Nephron progenitor cell (in vitro differentiated cells): ENCODE data around the gene HES4.
A peak's percentile ranks its signal among the peaks of the same experiment; 100 is the strongest.
"Not testable (repeated sequence)": the region's sequence is repeated elsewhere in the genome, so short reads cannot be mapped to it uniquely, and the experiment has no call there.

Source experiments
- DNase-seq: peaks from one replicate; pipeline ENCODE4 v3.0.0; 2021
- H3K27ac Mint-ChIP-seq: 2 replicates; pipeline ENCODE4 v1.8.0; 2021; ENCODE audit warnings: mild to moderate bottlenecking, moderate library complexity, mixed read lengths
- H3K27me3 Mint-ChIP-seq: 2 replicates; pipeline ENCODE4 v1.8.0; 2021; ENCODE audit warnings: mild to moderate bottlenecking, low read depth, mixed read lengths; ENCODE audit not compliant: poor library complexity
- H3K36me3 Mint-ChIP-seq: 2 replicates; pipeline ENCODE4 v1.8.0; 2021; ENCODE audit warnings: low read depth, mixed read lengths
- H3K4me1 Mint-ChIP-seq: 2 replicates; pipeline ENCODE4 v1.8.0; 2021; ENCODE audit warnings: mixed read lengths
- H3K4me3 Mint-ChIP-seq: 2 replicates; pipeline ENCODE4 v1.8.0; 2021; ENCODE audit warnings: mild to moderate bottlenecking, moderate library complexity, mixed read lengths
- H3K9me3 Mint-ChIP-seq: 2 replicates; pipeline ENCODE4 v1.8.0; 2021; ENCODE audit warnings: mild to moderate bottlenecking, moderate library complexity, mixed read lengths
- CTCF ChIP-seq: fragments of 200-600 bp; sonication (generic); IDR thresholded peaks from 2 replicates; pipeline ENCODE4 v1.5.0; 2021; ENCODE audit warnings: antibody characterized with exemption

HES4 gene

GRCh38 chr1:1021010-1021919 is 21.4 kb upstream of the HES4 start:
- no peak for TF ChIP-seq CTCF
- Mint-ChIP-seq H3K4me3 (peak overlapping the region; percentile 70), H3K9me3 (peaks cover 4% of the 10 kb centered on the region), H3K27me3 (no peaks in the 10 kb centered on the region), H3K4me1 (peaks cover 30% of the 10 kb centered on the region), H3K36me3 (peaks cover 3% of the 10 kb centered on the region), H3K27ac (no peak overlapping the region)
- no peak for DNase-seq

GRCh38 chr1:1020415-1021009 is 20.6 kb upstream of the HES4 start:
- no peaks in the 10 kb centered on the region for H3K27me3 Mint-ChIP-seq
- no peak for TF ChIP-seq CTCF
- peaks cover 3% of the 10 kb centered on the region for H3K36me3 Mint-ChIP-seq
- peaks cover 4% of the 10 kb centered on the region for H3K9me3 Mint-ChIP-seq
- peak overlapping the region; percentile 70 for H3K4me3 Mint-ChIP-seq
- peaks cover 24% of the 10 kb centered on the region for H3K4me1 Mint-ChIP-seq
- no peak overlapping the region for H3K27ac Mint-ChIP-seq
- peak; percentile 61 for DNase-seq

DNA sequence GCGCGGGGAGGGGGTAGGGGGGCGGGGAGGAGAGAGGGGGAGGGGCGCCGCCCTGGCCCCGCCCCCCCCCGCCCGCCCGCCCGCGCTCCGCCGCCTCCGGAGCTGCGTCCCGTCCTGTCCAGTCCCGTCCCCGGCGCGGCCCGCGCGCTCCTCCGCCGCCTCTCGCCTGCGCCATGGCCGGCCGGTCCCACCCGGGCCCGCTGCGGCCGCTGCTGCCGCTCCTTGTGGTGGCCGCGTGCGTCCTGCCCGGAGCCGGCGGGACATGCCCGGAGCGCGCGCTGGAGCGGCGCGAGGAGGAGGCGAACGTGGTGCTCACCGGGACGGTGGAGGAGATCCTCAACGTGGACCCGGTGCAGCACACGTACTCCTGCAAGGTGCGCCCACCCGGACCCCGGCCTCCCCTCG is 20.1 kb upstream of the HES4 start, which contains the start of gene AGRN:
AGRN (plus strand) TSS at position 121 of the 405 bp plus-strand sequence; CDS start at position 174, 53 bp downstream.
- DNase-seq: peak; percentile 70
- peaks cover 28% of the 10 kb centered on the region for H3K4me1 Mint-ChIP-seq
- H3K27ac Mint-ChIP-seq: no peak within 1 kb of the TSS
- H3K36me3 Mint-ChIP-seq: peaks cover 3% of the 10 kb centered on the region
- TF ChIP-seq CTCF: no peak
- peaks cover 4% of the 10 kb centered on the region for H3K9me3 Mint-ChIP-seq
- H3K4me3 Mint-ChIP-seq: peak within 1 kb of the TSS; percentile 70
- H3K27me3 Mint-ChIP-seq: no peaks in the 10 kb centered on the region

DNA sequence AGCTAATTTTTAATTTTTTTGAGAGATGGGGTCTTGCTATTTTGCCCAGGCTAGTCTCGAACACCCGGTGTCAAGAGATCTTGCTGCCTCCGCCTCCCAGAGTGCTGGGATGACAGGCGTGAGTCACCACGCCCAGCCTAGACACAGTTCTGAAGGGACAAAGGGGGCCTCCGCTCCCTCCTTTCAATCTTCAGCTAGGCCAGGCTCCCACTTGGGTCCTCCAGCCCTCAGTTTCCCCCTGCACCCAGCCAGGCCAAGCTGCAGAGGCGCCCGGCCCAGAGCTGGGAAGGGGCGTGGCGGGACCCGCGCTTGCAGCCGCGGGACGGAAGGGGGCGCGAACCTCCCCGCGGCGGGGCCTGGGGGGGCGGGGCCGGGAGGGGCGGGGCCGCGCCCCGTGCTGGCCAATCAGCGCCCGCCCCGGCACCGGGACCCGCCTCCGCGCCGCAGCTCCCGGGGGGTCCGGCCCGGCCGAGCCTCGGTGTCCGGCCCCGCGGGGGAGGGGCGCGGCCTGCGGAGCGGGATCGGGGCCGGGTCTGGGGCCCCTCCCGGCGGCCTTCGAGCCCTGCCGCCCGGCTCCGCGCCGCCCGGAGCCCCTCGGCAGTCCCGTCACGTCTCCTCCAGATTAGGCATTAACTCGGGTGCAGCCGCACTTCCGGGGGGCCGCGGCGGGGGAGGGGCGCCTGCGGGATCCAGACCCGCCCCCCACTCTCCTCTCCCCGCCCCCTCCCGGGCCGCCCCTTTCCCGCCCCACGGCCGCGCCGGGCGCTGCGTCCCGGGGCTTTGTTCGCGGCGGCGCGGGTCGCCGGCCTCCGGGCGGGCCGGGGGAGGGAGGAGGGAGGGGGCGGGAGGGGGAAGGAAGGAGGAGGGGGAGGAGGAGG is 19.5 kb upstream of the HES4 start:
- H3K27ac Mint-ChIP-seq: no peak overlapping the region
- H3K4me1 Mint-ChIP-seq: peaks cover 35% of the 10 kb centered on the region
- peaks cover 4% of the 10 kb centered on the region for H3K9me3 Mint-ChIP-seq

DNA sequence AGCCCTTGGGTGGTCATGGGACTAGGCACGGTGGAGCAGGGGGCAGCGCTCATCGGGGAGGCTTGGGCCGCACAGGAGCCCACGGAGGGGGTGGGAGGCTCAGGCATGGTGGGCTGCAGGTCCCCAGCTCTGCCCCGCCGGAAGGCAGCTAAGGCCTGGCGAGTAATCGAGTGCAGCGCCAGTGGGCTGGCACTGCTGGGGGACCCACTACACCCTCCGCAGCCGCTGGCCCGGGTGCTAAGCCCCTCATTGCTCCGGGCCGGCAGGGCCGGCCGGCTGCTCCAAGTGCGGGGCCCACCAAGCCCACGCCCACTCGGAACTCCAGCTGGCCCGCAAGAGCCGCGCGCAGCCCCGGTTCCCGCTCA is 18.4 kb upstream of the HES4 start:
- not testable (repeated sequence) for H3K4me3 Mint-ChIP-seq, H3K36me3 Mint-ChIP-seq, DNase-seq, H3K27me3 Mint-ChIP-seq, H3K27ac Mint-ChIP-seq, H3K9me3 Mint-ChIP-seq
- peaks cover 44% of the 10 kb centered on the region for H3K4me1 Mint-ChIP-seq

More for the DNA sequence above, 19.5 kb upstream of the HES4 start:
- Mint-ChIP-seq H3K36me3 (peaks cover 3% of the 10 kb centered on the region), H3K4me3 (no peak overlapping the region), H3K27me3 (no peaks in the 10 kb centered on the region)
- peak; percentile 30 for TF ChIP-seq CTCF
- peak; percentile 86 for DNase-seq

DNA sequence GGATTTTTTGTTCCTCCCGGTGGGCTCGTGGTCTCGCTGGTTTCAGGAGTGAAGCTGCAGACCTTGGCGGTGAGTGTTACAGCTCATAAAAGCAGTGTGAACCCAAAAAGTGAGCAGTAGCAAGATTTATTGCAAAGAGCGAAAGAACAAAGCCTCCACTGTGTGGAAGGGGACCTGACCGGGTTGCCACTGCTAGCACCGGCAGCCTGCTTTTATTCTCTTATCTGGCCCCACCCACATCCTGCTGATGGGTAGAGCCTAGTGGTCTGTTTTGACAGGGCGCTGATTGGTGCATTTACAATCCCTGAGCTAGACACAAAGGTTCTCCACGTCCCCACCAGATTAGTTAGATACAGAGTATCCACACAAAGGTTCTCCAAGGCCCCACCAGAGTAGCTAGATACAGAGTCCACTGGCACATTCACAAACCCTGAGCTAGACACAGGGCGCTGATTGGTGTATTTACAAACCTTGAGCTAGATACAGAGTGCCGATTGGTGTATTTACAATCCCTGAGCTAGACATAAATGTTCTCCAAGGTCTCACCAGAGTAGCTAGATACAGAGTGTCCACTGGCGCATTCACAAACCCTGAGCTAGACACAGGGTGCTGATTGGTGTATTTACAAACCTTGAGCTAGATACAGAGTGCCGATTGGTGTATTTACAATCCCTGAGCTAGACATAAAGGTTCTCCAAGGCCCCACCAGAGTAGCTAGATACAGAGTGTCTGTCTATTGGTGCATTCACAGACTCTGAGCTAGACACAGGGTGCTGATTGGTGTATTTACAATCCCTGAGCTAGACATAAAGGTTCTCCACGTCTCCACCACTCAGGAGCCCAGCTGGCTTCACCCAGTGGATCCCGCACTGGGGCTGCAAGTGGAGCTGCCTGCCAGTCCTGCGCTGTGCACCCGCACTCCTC is 17.8 kb upstream of the HES4 start:
- Mint-ChIP-seq H3K27ac (peak overlapping the region; percentile 95), H3K4me1 (peaks cover 44% of the 10 kb centered on the region), H3K4me3 (peak overlapping the region; percentile 62)
- not testable (repeated sequence) for H3K9me3 Mint-ChIP-seq, H3K36me3 Mint-ChIP-seq, DNase-seq, H3K27me3 Mint-ChIP-seq
